IMR-90 (cell line): ENCODE results near the gene UBE2G1. TPM values are rescaled to one million over a fixed set of nuclear protein-coding genes. Genes with fewer than 3 reads are reported as not detected.
A peak's percentile ranks its signal among the peaks of the same experiment; 100 is the strongest.

Experiments
- CHD1 ChIP-seq: IDR thresholded peaks from 2 replicates; pipeline ENCODE4 v1.6.1; 2012; ENCODE audit warnings: low read depth, low read length, improper control_type of control experiment
- CTCF ChIP-seq: conservative IDR thresholded peaks from 2 replicates; pipeline ENCODE4 v1.5.1; 2012; ENCODE audit warnings: mild to moderate bottlenecking, low read depth, low read length, improper control_type of control experiment
- FOS ChIP-seq: fragments of 150-350 bp; IDR thresholded peaks from 2 replicates; pipeline ENCODE4 v1.6.1; 2016; ENCODE audit warnings: low read depth, low read length
- MXI1 ChIP-seq: IDR thresholded peaks from 2 replicates; pipeline ENCODE4 v1.6.1; 2012; ENCODE audit warnings: low read depth, mild to moderate bottlenecking, low read length, moderate library complexity, borderline replicate concordance
- polyA plus RNA-seq, 3 experiments: library from polyadenylated mRNA; depleted of rRNA; stranded (reverse); fragments of >200 nt; gene quantifications; 2 replicates each; pipeline ENCODE4 v1.2.3, GENCODE V29; 2012; ENCODE audit warnings: low replicate concordance in 1 of 3
- total RNA-seq: library from RNA; depleted of rRNA; stranded (reverse); fragments of >200 nt; gene quantifications from 2 replicates; pipeline ENCODE4 v1.2.3, GENCODE V29; 2012

UBE2G1 gene
- total and polyA plus RNA-seq, 2 of the 4 experiments (the other 2 are of a cell fraction), result 26.3 to 26.6 TPM

GRCh38 chr17:4229627-4230541 is 136.6 kb downstream of the UBE2G1 start (continued):
- TF ChIP-seq CTCF (no peak), CHD1 (no peak), FOS (peak; percentile 92), MXI1 (no peak)
